Measurements from ENCODE around the gene TBL1X.
"Not testable (repeated sequence)": the region's sequence is repeated elsewhere in the genome, so short reads cannot be mapped to it uniquely, and the experiment has no call there.

TBL1X gene

GRCh38 chrX:9749146-9749692, 284.4 kb downstream of the TBL1X start:
- DNase-seq, result no peak

- DNase-seq, result no peak
Measured at GRCh38 chrX:9757366-9757765, 292.5 kb downstream of the TBL1X start.

- DNase-seq, result no peak
Measured at GRCh38 chrX:9758021-9758638, 293.3 kb downstream of the TBL1X start.

- DNase-seq, result no peak
Measured at GRCh38 chrX:9759337-9759736, 294.5 kb downstream of the TBL1X start.

DNA sequence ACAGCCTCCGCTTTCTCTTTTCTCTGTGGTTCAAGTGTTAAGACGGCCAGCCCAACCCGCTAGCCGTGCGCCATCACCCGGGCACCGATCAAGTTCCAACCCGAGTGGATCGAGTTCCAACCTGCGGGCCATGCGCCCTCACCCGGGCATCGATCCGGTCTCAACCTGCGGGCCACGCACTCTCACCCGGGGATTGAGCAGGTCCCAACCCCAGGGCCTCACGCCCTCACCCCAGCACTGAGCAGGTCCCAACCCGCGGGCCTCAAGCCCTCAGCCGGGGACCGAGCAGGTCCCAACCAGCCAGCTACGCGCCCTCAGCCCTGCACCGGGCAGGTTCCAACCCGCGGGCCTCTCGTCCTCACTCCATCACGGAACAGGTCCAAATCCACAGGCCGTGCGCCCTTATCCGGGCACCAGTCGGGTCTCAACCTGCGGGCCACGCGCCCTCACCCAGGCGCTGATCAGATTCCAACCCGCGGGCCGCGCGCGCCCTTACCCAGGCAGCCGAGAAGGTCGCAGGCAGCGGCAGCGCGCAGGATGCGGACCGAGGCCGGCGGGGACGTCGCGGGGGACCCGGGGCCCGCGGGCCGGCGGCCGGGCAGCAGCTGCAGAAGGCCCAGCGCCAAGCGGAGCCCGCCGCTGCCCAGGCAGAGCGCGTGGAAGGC, 300.3 kb downstream of the TBL1X start:
- DNase-seq, result peak in 3 of 51 donors; percentile 0 to 4 (median 3)

DNA sequence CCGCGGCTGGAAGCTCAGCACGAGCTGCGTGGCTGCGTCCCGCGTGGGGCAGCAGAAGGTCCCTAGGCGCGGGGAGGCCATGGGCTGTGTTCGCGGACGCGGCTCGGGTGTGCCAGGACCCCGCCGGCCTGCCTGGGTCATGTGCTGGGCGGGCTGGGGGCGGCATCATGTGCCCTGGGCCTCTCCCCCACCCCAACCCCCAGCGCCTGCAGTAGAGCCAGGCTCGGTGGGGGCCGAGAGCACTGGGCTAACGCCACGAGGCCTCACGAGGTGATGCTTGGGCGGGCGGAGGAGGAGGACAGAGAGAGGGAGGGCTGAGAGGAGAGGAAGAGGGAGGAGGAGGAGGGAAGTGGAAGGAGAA, 300.9 kb downstream of the TBL1X start, which contains the start of gene GPR143:
Gene GPR143, minus strand, starts transcription at position 111 of the 361 bp plus-strand sequence. Its CDS starts 30 bp downstream, at position 81.
- peak in 16 of 51 donors; percentile 0 to 41 (median 4) for DNase-seq

- DNase-seq, result no peak
Measured at GRCh38 chrX:9767375-9767774, 302.5 kb downstream of the TBL1X start.

DNA sequence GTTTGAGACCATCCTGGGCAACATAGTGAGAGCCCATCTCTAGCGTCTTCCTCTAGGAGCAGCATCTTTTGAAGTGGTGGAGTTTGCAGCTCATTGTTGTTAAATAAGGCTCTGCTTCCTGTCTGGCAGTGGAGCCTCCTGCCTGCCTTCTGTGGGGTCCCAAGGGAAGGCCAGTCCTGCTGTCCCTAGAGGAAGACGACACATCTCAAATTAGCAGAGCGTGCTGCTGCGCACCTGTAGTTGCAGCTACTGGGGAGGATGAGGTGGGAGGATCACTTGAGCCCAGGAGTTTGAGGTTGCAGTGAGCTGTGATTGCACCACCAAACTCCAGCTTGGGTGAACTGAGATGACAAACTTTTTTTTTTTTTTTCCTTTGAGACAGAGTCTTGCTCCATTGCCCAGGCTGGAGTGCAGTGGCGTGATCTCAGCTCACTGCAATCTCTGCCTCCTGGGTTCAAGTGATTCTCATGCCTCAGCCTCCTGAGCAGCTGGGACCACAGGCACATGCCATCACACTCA, 303.5 kb downstream of the TBL1X start:
- not testable (repeated sequence) for DNase-seq

GRCh38 chrX:9770319-9770718, 305.5 kb downstream of the TBL1X start:
- DNase-seq, result no peak

DNA sequence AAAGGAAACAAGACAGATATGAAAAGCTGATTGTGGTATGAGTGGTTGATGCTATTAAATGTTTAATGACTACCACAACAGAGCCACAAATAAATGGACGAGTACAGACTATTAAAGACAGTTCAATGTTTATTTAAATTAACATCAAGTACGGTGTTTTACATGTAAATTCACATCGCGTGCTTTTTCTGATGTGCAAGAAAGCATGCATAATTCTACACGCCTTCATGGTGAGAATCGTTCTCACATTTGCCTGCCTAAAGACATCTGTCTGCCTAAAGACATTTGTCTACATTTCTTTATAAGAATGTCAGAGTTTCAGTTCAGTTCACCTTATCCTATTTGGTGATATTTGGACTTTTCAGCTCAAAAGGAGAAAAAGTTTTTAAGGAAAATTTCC, 308.1 kb downstream of the TBL1X start:
- DNase-seq, result no peak

DNA sequence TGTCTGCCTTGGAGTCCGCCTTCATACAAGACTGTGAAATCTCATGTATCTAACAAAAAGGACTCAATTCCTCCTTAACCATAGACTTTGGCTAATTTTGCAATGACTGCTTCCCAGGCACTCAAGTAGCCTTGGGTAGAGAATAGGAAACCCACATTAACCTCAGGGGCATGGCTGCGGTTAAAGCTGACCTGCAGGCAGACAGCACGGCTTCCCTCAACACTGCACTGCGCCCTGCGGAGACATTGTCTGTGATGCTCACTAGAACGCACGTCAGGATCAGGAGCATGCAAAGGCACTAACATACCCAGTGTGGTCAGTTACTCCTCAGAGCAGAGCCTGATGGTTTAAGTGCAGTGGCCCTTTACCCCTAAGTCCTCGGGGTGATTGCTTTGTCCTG, 311.1 kb downstream of the TBL1X start:
- no peak for DNase-seq

DNA sequence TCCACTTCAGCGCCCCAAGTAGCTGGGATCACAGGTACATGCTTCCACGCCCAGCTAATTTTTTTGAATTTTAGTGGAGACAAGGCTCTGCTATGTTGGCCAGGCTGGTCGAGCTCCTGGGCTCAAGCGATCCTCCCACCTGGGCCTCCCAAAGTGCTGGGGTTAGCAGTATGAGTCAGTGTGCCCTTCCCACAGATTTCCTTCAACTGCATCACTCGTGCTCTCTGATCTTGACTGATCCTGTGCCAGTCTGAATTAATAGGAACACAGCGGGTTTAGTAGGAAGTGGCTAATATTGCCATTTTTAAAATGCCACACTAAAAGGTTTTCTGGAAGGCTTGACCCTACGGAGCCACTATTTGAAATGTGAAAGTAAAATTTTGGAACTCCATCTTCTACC, 317.1 kb downstream of the TBL1X start:
- DNase-seq, result no peak

DNA sequence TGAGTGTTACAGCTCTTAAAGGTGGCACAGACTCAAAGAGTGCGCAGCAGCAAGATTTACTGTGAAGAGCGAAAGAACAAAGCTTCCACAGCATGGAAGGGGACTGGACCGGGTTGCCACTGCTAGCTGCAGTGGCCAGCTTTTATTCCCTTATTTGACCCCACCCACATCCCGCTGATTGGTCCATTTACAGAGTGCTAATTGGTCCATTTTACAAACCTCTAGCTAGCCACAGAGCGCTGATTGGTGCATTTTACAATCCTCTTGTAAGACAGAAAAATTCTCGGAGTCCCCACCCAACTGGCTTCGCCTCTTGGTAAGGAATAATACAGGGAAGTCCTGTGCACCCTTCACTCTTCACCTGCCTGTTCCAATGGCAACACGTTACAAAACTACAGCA, 319.5 kb downstream of the TBL1X start:
- DNase-seq, result no peak

GRCh38 chrX:9785254-9785943, 320.5 kb downstream of the TBL1X start:
- DNase-seq, result no peak

GRCh38 chrX:9785944-9786797, 321.3 kb downstream of the TBL1X start, which contains the start of gene SHROOM2:
Gene SHROOM2 (plus strand): TSS chrX:9786429. CDS start chrX:9786546, 117 bp downstream.
- peak in 8 of 51 donors; percentile 0 to 29 (median 2) for DNase-seq

DNA sequence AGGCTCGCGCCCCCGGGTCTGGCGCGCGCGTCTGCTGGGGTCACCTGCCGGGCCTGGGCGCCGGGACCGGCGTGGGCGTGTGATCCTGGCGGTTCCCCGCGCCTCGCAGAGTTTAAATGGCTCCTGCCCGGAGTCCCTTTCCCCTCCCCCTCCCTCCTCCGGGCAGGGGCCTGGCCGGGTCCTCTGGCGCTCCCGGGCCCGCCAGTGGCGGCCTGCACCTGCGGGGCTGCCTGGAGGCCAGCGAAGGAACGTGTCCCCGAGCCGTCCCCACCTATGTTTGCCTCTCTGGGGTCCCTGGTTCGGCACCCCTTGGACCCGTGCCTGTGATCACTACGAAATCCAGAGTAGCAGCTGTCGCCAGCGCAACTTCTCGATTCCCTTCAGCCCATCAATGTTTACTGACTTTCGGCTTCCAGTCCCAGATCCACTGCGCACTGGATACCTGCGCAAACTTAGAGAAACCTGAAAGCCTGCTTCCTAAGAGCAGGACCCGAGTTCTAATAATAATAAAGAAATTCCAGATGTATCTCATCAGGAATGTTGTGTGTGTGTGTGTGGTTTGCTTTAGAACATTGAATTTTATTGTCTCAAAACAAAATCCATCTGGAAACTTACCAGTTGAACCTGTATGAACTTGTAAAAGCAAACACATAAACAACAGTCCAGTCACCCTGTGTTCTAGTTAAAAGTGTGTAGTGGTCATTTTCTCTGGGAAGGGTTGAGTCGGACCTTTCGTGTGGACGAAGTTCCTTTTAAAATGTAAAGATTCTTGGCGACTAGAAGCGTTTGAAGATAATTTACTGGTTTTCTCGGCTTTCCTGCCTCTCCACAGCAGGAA, 322.2 kb downstream of the TBL1X start:
- DNase-seq, result peak in 2 of 51 donors; percentile 2 to 5

DNA sequence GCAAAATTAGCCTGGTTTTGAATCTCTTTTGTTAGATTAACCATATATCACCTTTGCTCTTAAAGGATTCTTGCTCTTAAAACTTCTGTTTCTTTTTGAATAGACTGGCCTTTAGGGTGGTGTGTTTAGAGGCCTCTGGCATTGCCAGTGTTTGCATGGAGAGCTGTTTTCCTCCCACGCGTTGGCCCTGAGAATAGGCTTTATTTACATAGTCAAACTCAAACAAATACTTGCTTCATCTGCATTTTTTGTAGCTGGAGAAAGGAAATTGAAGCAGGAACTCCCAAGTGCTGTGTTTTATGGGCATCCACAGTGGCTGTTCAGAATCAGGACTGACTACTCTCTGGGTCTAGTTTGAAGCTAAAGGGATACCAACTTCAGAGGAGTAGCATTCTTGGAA, 324.1 kb downstream of the TBL1X start:
- no peak for DNase-seq

- no peak for DNase-seq
Measured at GRCh38 chrX:9789555-9789954, 324.7 kb downstream of the TBL1X start.

Data from hypothalamus (tissue), 51 donors.